H1 (cell line): ENCODE data around the gene TBC1D12. TPM values are rescaled to one million over a fixed set of nuclear protein-coding genes. Genes with fewer than 3 reads are reported as not detected.

Experiments
- CTCF ChIA-PET: fragments of 300-600 bp; sonication (Branson Sonifier 250); formaldehyde crosslinking; loops from one replicate; lab custom pipeline; 2021; ENCODE audit not compliant: partially characterized antibody; lab: Charles Lee
- POLR2A ChIA-PET: fragments of 300-600 bp; sonication (Branson Sonifier 250); formaldehyde crosslinking; loops from one replicate; lab custom pipeline; 2021; ENCODE audit warnings: inconsistent platforms; ENCODE audit not compliant: partially characterized antibody; lab: Charles Lee
- DNase-seq, 2 experiments: peaks; one replicate each; pipeline versions ENCODE4 v3.0.0 to v3.0.0-alpha.2; 2010 to 2022; ENCODE audit warnings: low spot score in 2 of 2, low read depth in 1 of 2, mixed read lengths in 1 of 2
- FAIRE-seq: peaks from 2 replicates; lab custom pipeline; 2011; peaks lifted over from hg19 to GRCh38; lab: Jason Lieb, UNC
- H2AFZ ChIP-seq: 2 replicates; pipeline ENCODE4 v1.8.1; 2012; ENCODE audit warnings: low read length, inconsistent platforms
- H2AK5ac ChIP-seq: 2 replicates; pipeline ENCODE4 v1.6.1; 2013; ENCODE audit warnings: low read depth, low read length
- H2BK120ac ChIP-seq: replicated peaks from 2 replicates; pipeline ENCODE3; 2013; ENCODE audit warnings: low read depth, low read length, inconsistent platforms
- H2BK12ac ChIP-seq: 2 replicates; pipeline ENCODE4 v1.6.1; 2013; ENCODE audit warnings: low read depth, low read length
- H2BK15ac ChIP-seq: 2 replicates; pipeline ENCODE4 v1.6.1; 2013; ENCODE audit warnings: low read length
- H2BK20ac ChIP-seq: 2 replicates; pipeline ENCODE4 v1.6.1; 2013; ENCODE audit warnings: low read length
- H2BK5ac ChIP-seq: 2 replicates; pipeline ENCODE4 v1.6.1; 2013; ENCODE audit warnings: low read depth, low read length
- H3K14ac ChIP-seq: 2 replicates; pipeline ENCODE4 v1.6.1; 2013; ENCODE audit warnings: inconsistent platforms; ENCODE audit not compliant: insufficient read length
- H3K18ac ChIP-seq: 2 replicates; pipeline ENCODE4 v1.6.1; 2013; ENCODE audit warnings: low read length; ENCODE audit errors: extremely low read depth
- H3K23ac ChIP-seq: 2 replicates; pipeline ENCODE4 v1.6.1; 2013; ENCODE audit warnings: inconsistent platforms; ENCODE audit not compliant: insufficient read length
- H3K23me2 ChIP-seq: 2 replicates; pipeline ENCODE4 v1.6.1; 2013; ENCODE audit warnings: low read depth, low read length
- H3K27ac ChIP-seq: 2 replicates; pipeline ENCODE4 v1.6.1; 2011; ENCODE audit warnings: low read depth, low read length, inconsistent platforms
- H3K27me3 ChIP-seq, 4 experiments: replicated peaks in 1 of 4; 1 replicate in 1 of 4; 2 replicates in 3 of 4; pipeline versions ENCODE4 v1.6.1 to v1.8.1; 2011 to 2013; ENCODE audit warnings: low read length in 3 of 4, mild to moderate bottlenecking in 3 of 4, inconsistent platforms in 2 of 4, mixed read lengths in 2 of 4, moderate library complexity in 1 of 4; ENCODE audit not compliant: control insufficient read depth in 3 of 4, insufficient read depth in 3 of 4; ENCODE audit errors: extremely low read depth in 1 of 4
- H3K36me3 ChIP-seq, 4 experiments: 2 replicates each; pipeline versions ENCODE4 v1.6.1 to v1.8.1; 2011 to 2013; ENCODE audit warnings: mild to moderate bottlenecking in 4 of 4, low read length in 3 of 4, moderate library complexity in 2 of 4, control low read depth in 1 of 4, inconsistent platforms in 1 of 4; ENCODE audit not compliant: insufficient read depth in 4 of 4, control insufficient read depth in 2 of 4
- H3K4ac ChIP-seq: replicated peaks from 2 replicates; pipeline ENCODE3; 2013; ENCODE audit warnings: low read length, low read depth, mixed read lengths, inconsistent platforms; ENCODE audit not compliant: insufficient read length
- H3K4me1 ChIP-seq, 4 experiments: replicated peaks in 1 of 4; 1 replicate in 1 of 4; 2 replicates in 3 of 4; pipeline versions ENCODE4 v1.6.1 to v1.8.1; 2011 to 2013; ENCODE audit warnings: low read length in 3 of 4, inconsistent platforms in 2 of 4, mixed read lengths in 1 of 4; ENCODE audit not compliant: insufficient read depth in 4 of 4, control insufficient read depth in 3 of 4
- H3K4me2 ChIP-seq, 2 experiments: 2 replicates each; pipeline versions ENCODE4 v1.6.1 to v1.8.1; 2011 to 2013; ENCODE audit warnings: low read depth in 2 of 2, low read length in 2 of 2, control low read depth in 1 of 2, inconsistent platforms in 1 of 2, mild to moderate bottlenecking in 1 of 2; ENCODE audit not compliant: insufficient read depth in 1 of 2
- H3K4me3 ChIP-seq, 4 experiments: fragments of 200-600, 300-600 bp in 1 of 4; sonication (generic), shearing (Covaris generic), sonication (Bioruptor Twin) in 1 of 4; 2 replicates each; pipeline versions ENCODE4 v1.5.1 to v1.8.1; 2011 to 2016; ENCODE audit warnings: low read length in 4 of 4, low read depth in 3 of 4, control low read depth in 2 of 4, inconsistent platforms in 2 of 4, mild to moderate bottlenecking in 2 of 4, mixed read lengths in 1 of 4, moderate library complexity in 1 of 4; ENCODE audit not compliant: insufficient read depth in 2 of 4; ENCODE audit errors: extremely low read depth in 1 of 4
- H3K56ac ChIP-seq: replicated peaks from 2 replicates; pipeline ENCODE3; 2013; ENCODE audit warnings: low read depth, mild to moderate bottlenecking, mixed read lengths, low read length, inconsistent platforms; ENCODE audit not compliant: insufficient read length
- H3K79me1 ChIP-seq: 2 replicates; pipeline ENCODE4 v1.6.1; 2013; ENCODE audit warnings: low read depth, low read length, control low read depth
- H3K79me2 ChIP-seq, 2 experiments: 2 replicates each; pipeline versions ENCODE4 v1.6.1 to v1.8.1; 2012 to 2013; ENCODE audit warnings: low read length in 2 of 2, mild to moderate bottlenecking in 2 of 2, inconsistent platforms in 1 of 2; ENCODE audit not compliant: insufficient read depth in 2 of 2, control insufficient read depth in 1 of 2
- H3K9ac ChIP-seq, 4 experiments: replicated peaks in 1 of 4; 1 replicate in 1 of 4; 2 replicates in 3 of 4; pipeline versions ENCODE4 v1.6.1 to v1.8.1; 2011 to 2013; ENCODE audit warnings: low read depth in 3 of 4, low read length in 3 of 4, control low read depth in 2 of 4, mild to moderate bottlenecking in 2 of 4, moderate library complexity in 2 of 4, inconsistent platforms in 1 of 4; ENCODE audit errors: extremely low read depth in 1 of 4
- H3K9me3 ChIP-seq, 2 experiments: 2 replicates each; pipeline versions ENCODE4 v1.6.1 to v1.8.1; 2012 to 2013; ENCODE audit warnings: mild to moderate bottlenecking in 2 of 2, moderate library complexity in 2 of 2, control low read depth in 1 of 2, inconsistent platforms in 1 of 2, low read depth in 1 of 2, low read length in 1 of 2, mixed read lengths in 1 of 2; ENCODE audit not compliant: insufficient read depth in 2 of 2
- H4K20me1 ChIP-seq, 2 experiments: replicated peaks in 1 of 2; 2 replicates each; pipeline versions ENCODE3 to v1.8.1; 2011 to 2013; ENCODE audit warnings: inconsistent platforms in 2 of 2, low read length in 2 of 2, mild to moderate bottlenecking in 1 of 2; ENCODE audit not compliant: insufficient read depth in 2 of 2, control insufficient read depth in 1 of 2
- H4K5ac ChIP-seq: 2 replicates; pipeline ENCODE4 v1.6.1; 2013; ENCODE audit warnings: low read length, low read depth, mixed read lengths, inconsistent platforms; ENCODE audit not compliant: insufficient read length
- H4K8ac ChIP-seq: 2 replicates; pipeline ENCODE4 v1.8.0; 2013; ENCODE audit warnings: mild to moderate bottlenecking, moderate library complexity, low read length, inconsistent platforms; ENCODE audit not compliant: insufficient read depth; ENCODE audit errors: extremely low read depth
- H4K91ac ChIP-seq: replicated peaks from 2 replicates; pipeline ENCODE3; 2013; ENCODE audit warnings: low read length, mixed read lengths, inconsistent platforms; ENCODE audit not compliant: insufficient read length
- KDM5A ChIP-seq: fragments of 200-600 bp; IDR thresholded peaks from 2 replicates; pipeline ENCODE4 v1.7.1; 2012; ENCODE audit warnings: mild to moderate bottlenecking, low read length, inconsistent platforms, mixed read lengths
- MAFK ChIP-seq: IDR thresholded peaks from 2 replicates; pipeline ENCODE4 v1.6.1; 2012; ENCODE audit warnings: low read depth, mild to moderate bottlenecking, improper control_type of control experiment, low read length
- SAP30 ChIP-seq: fragments of 300-600 bp; sonication (generic); IDR thresholded peaks from 2 replicates; pipeline ENCODE4 v1.7.1; 2012; ENCODE audit warnings: low read length, moderate library complexity, mild to moderate bottlenecking, inconsistent platforms; ENCODE audit not compliant: insufficient read depth, insufficient replicate concordance
- WGBS, 2 experiments: shearing (Covaris generic) in 1 of 2; methylation state at CpG; one replicate each; pipeline versions ENCODE4 v1.1.6 to v1.1.7; 2013 to 2015; ENCODE audit warnings: low lambda C conversion rate in 2 of 2, mixed read lengths in 2 of 2, inconsistent platforms in 1 of 2, low coverage in 1 of 2, missing lambda C conversion rate in 1 of 2; ENCODE audit not compliant: insufficient replicate concordance in 2 of 2, insufficient coverage in 1 of 2, insufficient read length in 1 of 2; ENCODE audit errors: extremely low coverage in 1 of 2, missing lambda C conversion rate in 1 of 2; 5-methylcytosine and 5-hydroxymethylcytosine counted together
- polyA plus RNA-seq, 7 experiments: library from polyadenylated mRNA; depleted of rRNA in 3 of 7; stranded (reverse) in 5 of 7; unstranded in 2 of 7; fragments of >200 nt in 5 of 7; fragments of 200-250 nt in 2 of 7; gene quantifications; 1 replicate in 5 of 7; 2 replicates in 1 of 7; 4 replicates in 1 of 7; pipeline versions ENCODE4 v1.2.1 to v1.2.3, GENCODE V29; 2011 to 2013; ENCODE audit warnings: missing spikeins in 2 of 7, mixed read lengths in 2 of 7
- total RNA-seq: library from RNA; stranded (reverse); fragmentation: NEBNext Ultra II Directional; extraction: Animal tissue kit (Norgen Biotek cat#: 25700); gene quantifications from 2 replicates; pipeline ENCODE4 v1.2.1, GENCODE V29; 2021

Gene TBC1D12
- total and polyA plus RNA-seq, 2 of the 8 experiments (the other 6 are each of a cell fraction or from before 2014, with no cell fraction given) = 1.1 to 3.2 TPM

GRCh38 chr10:94546049-94546900 is 143.9 kb downstream of the TBC1D12 start:
- 0 out of 2 replicates have a peak, but pooled peaks have one; percentile 19 for TF ChIP-seq KDM5A
- peak; percentile 50 for TF ChIP-seq SAP30
- TF ChIP-seq MAFK = no peak
- 3% methylated on average over 25 of the region's 25 CpGs; no CpG with 5 or more reads in 1 of the 2 experiments for WGBS, 2 experiments
- Histone ChIP-seq H2AK5ac (peak overlapping the region; percentile 70; the same call in 1 of the 2 replicates), H3K79me1 (no peaks in the 10 kb centered on the region), H3K4me3 (peak overlapping the region; percentile 97 to 100 (median 98)), H2BK5ac (peak overlapping the region; percentile 96), H3K18ac (peak overlapping the region; percentile 85), H4K5ac (peak overlapping the region; percentile 65), H4K91ac (peak overlapping the region; percentile 93), H3K4me2 (peak overlapping the region; percentile 78), H3K4me1 (peaks cover 0 to 11% (median 4%) of the 10 kb centered on the region in 4 experiments; a peak in 5 of 7 replicates), H3K14ac (no peak overlapping the region), H2BK15ac (no peak overlapping the region), H3K9me3 (no peaks in the 10 kb centered on the region), H2AFZ (peak overlapping the region; percentile 53; the same call in 1 of the 2 replicates), H4K8ac (peak overlapping the region; percentile 99), H2BK120ac (no peak overlapping the region), H3K23ac (no peak overlapping the region), H3K79me2 (peaks cover 12 to 57% of the 10 kb centered on the region in 2 experiments; a peak in 3 of 4 replicates), H4K20me1 (peaks cover 2 to 4% of the 10 kb centered on the region in 2 experiments), H3K9ac (peak overlapping the region; percentile 98 to 99 (median 98)), H3K4ac (peak overlapping the region; percentile 92), H3K56ac (peak overlapping the region; percentile 95), H2BK12ac (peak overlapping the region; percentile 69; the same call in 1 of the 2 replicates), H2BK20ac (no peak overlapping the region), H3K36me3 (peaks cover 0 to 40% (median 2%) of the 10 kb centered on the region in 4 experiments; a peak in 4 of 8 replicates), H3K27me3 (no peaks in the 10 kb centered on the region), H3K27ac (peak overlapping the region; percentile 95), H3K23me2 (peaks cover 6% of the 10 kb centered on the region)
- POLR2A ChIA-PET = interaction anchor here (0.6 to 8.1 kb wide), 17 partner anchors 13 to 685 kb away, joined by 3 to 146 read pairs (median 4); partner anchors contain the start of gene TBC1D12
- FAIRE-seq (no peak), DNase-seq (no peak)
- CTCF ChIA-PET = no interaction called here
